ENCODE measurements around the gene MAGEB17.

GRCh38 chrX:16167181-16167580 lies at the start of gene MAGEB17:
- TF ChIP-seq CTCF (IDR thresholded peaks at IDR 0.05) (no peak), POLR2A (IDR thresholded peaks at IDR 0.05) (no peak), POLR2AphosphoS5 (IDR thresholded peaks at IDR 0.05) (no peak), EP300 (IDR thresholded peaks at IDR 0.05; ENCODE audit: low read depth) (no peak)

Measured in transverse colon (tissue), 4 donors.